HG03439 (cell line): ENCODE measurements around the gene RASGRP3.
A peak's percentile ranks its signal among the peaks of the same experiment; 100 is the strongest.

Source experiments
- ATAC-seq: cut with Tn5 transposase; IDR thresholded peaks from one replicate; pipeline ENCODE4 v1.9.1; 2021; ENCODE audit warnings: mild to moderate bottlenecking, moderate library complexity; ENCODE audit not compliant: unreplicated experiment

Gene RASGRP3

GRCh38 chr2:33521791-33522281 is 45.4 kb downstream of the RASGRP3 start:
- ATAC-seq = no peak

- no peak for ATAC-seq
Observed at GRCh38 chr2:33522576-33522975, 46.1 kb downstream of the RASGRP3 start.

- no peak for ATAC-seq
Observed at GRCh38 chr2:33525666-33526065, 49.2 kb downstream of the RASGRP3 start.

GRCh38 chr2:33526132-33526531 is 49.7 kb downstream of the RASGRP3 start:
- no peak for ATAC-seq

- no peak for ATAC-seq
Observed at GRCh38 chr2:33526921-33527320, 50.5 kb downstream of the RASGRP3 start.

GRCh38 chr2:33528441-33528950 is 52.0 kb downstream of the RASGRP3 start:
- ATAC-seq = no peak

GRCh38 chr2:33529771-33530481 is 53.5 kb downstream of the RASGRP3 start:
- ATAC-seq = no peak

- ATAC-seq = peak; percentile 42
Observed at GRCh38 chr2:33530690-33531548, 54.5 kb downstream of the RASGRP3 start.

- no peak for ATAC-seq
Observed at GRCh38 chr2:33531549-33532059, 55.2 kb downstream of the RASGRP3 start.

- no peak for ATAC-seq
Observed at GRCh38 chr2:33532146-33532545, 55.7 kb downstream of the RASGRP3 start.

GRCh38 chr2:33532966-33533365 is 56.5 kb downstream of the RASGRP3 start:
- no peak for ATAC-seq

GRCh38 chr2:33535421-33535820 is 59.0 kb downstream of the RASGRP3 start:
- ATAC-seq = no peak

- no peak for ATAC-seq
Observed at GRCh38 chr2:33541243-33541642, 64.8 kb downstream of the RASGRP3 start.

- ATAC-seq = no peak
Observed at GRCh38 chr2:33550206-33550605, 73.8 kb downstream of the RASGRP3 start.

GRCh38 chr2:33552758-33553461 is 76.5 kb downstream of the RASGRP3 start:
- no peak for ATAC-seq

GRCh38 chr2:33555681-33556080 is 79.2 kb downstream of the RASGRP3 start:
- no peak for ATAC-seq

GRCh38 chr2:33559328-33559727 is 82.9 kb downstream of the RASGRP3 start:
- no peak for ATAC-seq

- no peak for ATAC-seq
Observed at GRCh38 chr2:33560017-33560416, 83.6 kb downstream of the RASGRP3 start.

- ATAC-seq = no peak
Observed at GRCh38 chr2:33561872-33562271, 85.4 kb downstream of the RASGRP3 start.

GRCh38 chr2:33570681-33571080 is 94.2 kb downstream of the RASGRP3 start:
- no peak for ATAC-seq

- ATAC-seq = no peak
Observed at GRCh38 chr2:33573657-33574056, 97.2 kb downstream of the RASGRP3 start.
